Cardiac muscle cell (in vitro differentiated cells and primary cell): ENCODE data around the gene YJEFN3. TPM values are rescaled to one million over a fixed set of nuclear protein-coding genes. Genes with fewer than 3 reads are reported as not detected.

Source experiments
- DNase-seq, 2 donors: peaks; one replicate each; pipeline versions ENCODE4 v3.0.0 to v3.0.0-alpha.2; 2010 to 2017; ENCODE audit warnings: low read depth in 1 of 2, low spot score in 1 of 2
- H3K27ac ChIP-seq: fragments of 200-600 bp; sonication (generic); 2 replicates; pipeline ENCODE4 v1.5.1; 2016
- H3K27me3 ChIP-seq: fragments of 200-600 bp; sonication (generic); 2 replicates; pipeline ENCODE4 v1.6.0; 2016; ENCODE audit warnings: control low read depth
- H3K36me3 ChIP-seq: fragments of 200-600 bp; sonication (generic); 2 replicates; pipeline ENCODE4 v1.5.1; 2016; ENCODE audit warnings: control low read depth
- H3K4me1 ChIP-seq: fragments of 200-600 bp; sonication (generic); 2 replicates; pipeline ENCODE4 v1.8.1; 2017; ENCODE audit warnings: low read depth, mild to moderate bottlenecking, mixed run types
- H3K4me3 ChIP-seq: fragments of 200-600 bp; sonication (generic); 2 replicates; pipeline ENCODE4 v1.5.1; 2016; ENCODE audit warnings: mild to moderate bottlenecking
- H3K9me3 ChIP-seq: fragments of 200-600 bp; sonication (generic); 2 replicates; pipeline ENCODE4 v1.5.1; 2017; ENCODE audit warnings: low read depth, mild to moderate bottlenecking, control low read depth
- polyA plus RNA-seq: library from polyadenylated mRNA; unstranded; fragments of >200 nt; fragmentation: Nextera tagmentation; extraction: Ambion mirVana; gene quantifications from 2 replicates; pipeline ENCODE4 v1.2.1, GENCODE V29; 2016
- total RNA-seq: library from RNA; depleted of rRNA; stranded (reverse); fragments of >200 nt; gene quantifications from 2 replicates; pipeline ENCODE4 v1.2.3, GENCODE V29; 2016
- TF ChIP-seq, protein P1 (sequence below): IDR thresholded peaks from 2 replicates; pipeline ENCODE4 v1.5.1; 2012; ENCODE audit warnings: low read depth, mild to moderate bottlenecking, low read length

The YJEFN3 gene
- total and polyA plus RNA-seq, 2 experiments from 2014 or later = 12.5 to 29.9 TPM

DNA sequence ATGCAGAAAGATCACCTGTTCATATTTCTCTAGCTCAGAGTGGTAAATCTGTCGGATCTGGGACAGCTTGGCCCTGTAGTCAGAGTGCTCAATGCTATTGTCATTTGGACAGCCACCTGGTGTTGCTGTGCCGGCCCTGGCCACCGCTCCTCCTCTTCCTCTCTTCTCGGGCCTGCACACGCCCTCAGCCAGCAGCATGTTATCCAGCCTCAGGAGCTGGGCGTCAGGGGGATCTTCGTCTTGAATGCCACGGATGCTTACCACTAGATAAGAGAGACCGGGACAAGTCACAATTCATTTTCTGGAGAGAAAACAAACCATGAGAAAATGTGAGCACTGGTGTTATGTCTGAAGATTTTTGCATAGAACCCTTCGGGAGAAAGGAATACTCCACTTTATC lies 41.9 kb downstream of the YJEFN3 start:
- Histone ChIP-seq H3K9me3 (no peaks in the 10 kb centered on the region), H3K4me1 (no peaks in the 10 kb centered on the region), H3K27ac (no peak overlapping the region), H3K36me3 (peaks cover 4% of the 10 kb centered on the region), H3K4me3 (no peak overlapping the region), H3K27me3 (no peaks in the 10 kb centered on the region)
- TF ChIP-seq, protein P1, sequence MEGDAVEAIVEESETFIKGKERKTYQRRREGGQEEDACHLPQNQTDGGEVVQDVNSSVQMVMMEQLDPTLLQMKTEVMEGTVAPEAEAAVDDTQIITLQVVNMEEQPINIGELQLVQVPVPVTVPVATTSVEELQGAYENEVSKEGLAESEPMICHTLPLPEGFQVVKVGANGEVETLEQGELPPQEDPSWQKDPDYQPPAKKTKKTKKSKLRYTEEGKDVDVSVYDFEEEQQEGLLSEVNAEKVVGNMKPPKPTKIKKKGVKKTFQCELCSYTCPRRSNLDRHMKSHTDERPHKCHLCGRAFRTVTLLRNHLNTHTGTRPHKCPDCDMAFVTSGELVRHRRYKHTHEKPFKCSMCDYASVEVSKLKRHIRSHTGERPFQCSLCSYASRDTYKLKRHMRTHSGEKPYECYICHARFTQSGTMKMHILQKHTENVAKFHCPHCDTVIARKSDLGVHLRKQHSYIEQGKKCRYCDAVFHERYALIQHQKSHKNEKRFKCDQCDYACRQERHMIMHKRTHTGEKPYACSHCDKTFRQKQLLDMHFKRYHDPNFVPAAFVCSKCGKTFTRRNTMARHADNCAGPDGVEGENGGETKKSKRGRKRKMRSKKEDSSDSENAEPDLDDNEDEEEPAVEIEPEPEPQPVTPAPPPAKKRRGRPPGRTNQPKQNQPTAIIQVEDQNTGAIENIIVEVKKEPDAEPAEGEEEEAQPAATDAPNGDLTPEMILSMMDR = no peak
- DNase-seq = no peak

DNA sequence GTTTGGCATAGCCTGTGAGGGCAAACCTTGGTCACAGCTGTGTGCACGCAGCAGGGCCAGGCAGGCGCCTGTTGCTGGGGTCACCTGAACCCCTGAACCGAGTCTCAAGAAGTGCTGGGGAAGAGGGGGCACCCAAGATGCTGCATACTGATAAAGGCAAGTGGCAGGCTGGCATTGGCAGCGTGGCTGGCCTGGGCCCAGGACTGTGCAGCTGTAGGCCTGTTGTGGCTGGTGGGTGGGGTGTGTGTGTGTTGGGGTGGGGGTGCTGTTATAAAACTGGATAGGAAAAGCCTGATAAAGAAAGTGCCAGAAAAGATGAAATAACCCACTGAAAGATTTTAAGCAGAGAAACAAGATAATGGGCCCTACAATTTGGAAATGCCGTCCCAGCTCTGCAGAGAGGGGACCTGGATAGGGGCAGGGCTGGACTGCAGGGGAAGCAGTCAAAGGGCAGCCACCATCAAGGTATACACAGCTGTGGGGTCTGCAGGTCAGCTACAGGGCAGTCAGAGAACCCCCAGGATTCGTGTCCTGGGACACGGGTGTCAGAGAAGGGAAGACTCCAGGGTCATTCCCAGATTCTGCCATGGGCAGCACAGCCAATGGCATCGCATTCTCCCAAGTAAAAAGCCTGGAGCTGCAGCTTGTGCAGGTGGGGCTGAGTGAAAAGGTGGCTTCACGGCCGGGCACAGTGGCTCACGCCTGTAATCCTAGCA lies 42.5 kb downstream of the YJEFN3 start:
- TF ChIP-seq, protein P1 = no peak

DNA sequence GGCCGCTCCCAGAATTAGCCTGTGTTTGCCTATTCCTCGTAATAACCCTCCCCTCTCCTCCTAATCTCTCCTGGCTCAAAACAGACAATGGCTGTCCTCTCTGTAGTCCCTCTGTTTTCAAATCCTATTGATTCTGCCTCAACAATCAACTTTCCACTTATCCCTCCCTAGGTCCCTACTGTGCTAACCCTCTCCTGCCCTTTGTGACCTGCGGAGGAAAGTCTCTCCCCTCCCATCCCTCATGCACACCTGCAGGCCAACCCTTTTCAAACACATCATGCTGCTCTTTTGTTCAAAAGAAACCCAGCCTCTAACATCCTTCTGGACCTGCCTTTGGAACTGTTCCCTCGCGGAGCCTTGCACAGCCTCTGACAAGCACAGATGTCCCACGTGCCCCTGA lies 46.7 kb downstream of the YJEFN3 start:
- no peaks in the 10 kb centered on the region for H3K9me3 ChIP-seq
- H3K36me3 ChIP-seq = peaks cover 2% of the 10 kb centered on the region
- no peak overlapping the region for H3K4me3 ChIP-seq
- no peak for DNase-seq
- no peak overlapping the region for H3K27ac ChIP-seq
- H3K4me1 ChIP-seq = no peaks in the 10 kb centered on the region
- no peaks in the 10 kb centered on the region for H3K27me3 ChIP-seq
- TF ChIP-seq, protein P1 = no peak

More for the DNA sequence above, 42.5 kb downstream of the YJEFN3 start:
- no peak overlapping the region for H3K4me3 ChIP-seq
- DNase-seq = no peak
- peaks cover 4% of the 10 kb centered on the region for H3K36me3 ChIP-seq
- H3K9me3 ChIP-seq = no peaks in the 10 kb centered on the region
- H3K27ac ChIP-seq = no peak overlapping the region
- no peaks in the 10 kb centered on the region for H3K27me3 ChIP-seq
- no peaks in the 10 kb centered on the region for H3K4me1 ChIP-seq

DNA sequence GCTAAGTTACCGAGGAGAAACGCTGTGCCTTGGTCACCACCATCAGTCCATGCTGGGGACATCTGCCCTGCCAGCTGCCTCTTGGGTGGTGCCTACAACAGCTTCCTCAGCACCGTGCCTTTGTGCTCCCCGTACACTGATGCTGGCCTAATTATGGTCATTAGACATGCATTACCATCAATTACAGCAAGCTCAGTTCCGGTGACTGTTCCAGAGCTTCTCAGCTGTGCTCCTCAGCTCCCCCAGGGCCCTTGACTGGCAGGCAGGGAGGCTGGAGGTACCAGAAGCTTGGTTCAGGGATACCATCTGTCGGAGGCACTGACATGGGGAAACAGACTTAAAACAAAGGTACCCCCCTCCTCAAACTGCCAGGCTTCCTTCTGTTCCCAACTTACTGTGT lies 49.5 kb downstream of the YJEFN3 start:
- Histone ChIP-seq H3K27me3 (no peaks in the 10 kb centered on the region), H3K9me3 (no peaks in the 10 kb centered on the region), H3K36me3 (no peaks in the 10 kb centered on the region), H3K27ac (no peak overlapping the region), H3K4me1 (no peaks in the 10 kb centered on the region), H3K4me3 (no peak overlapping the region)
- TF ChIP-seq, protein P1 = no peak
- no peak for DNase-seq

DNA sequence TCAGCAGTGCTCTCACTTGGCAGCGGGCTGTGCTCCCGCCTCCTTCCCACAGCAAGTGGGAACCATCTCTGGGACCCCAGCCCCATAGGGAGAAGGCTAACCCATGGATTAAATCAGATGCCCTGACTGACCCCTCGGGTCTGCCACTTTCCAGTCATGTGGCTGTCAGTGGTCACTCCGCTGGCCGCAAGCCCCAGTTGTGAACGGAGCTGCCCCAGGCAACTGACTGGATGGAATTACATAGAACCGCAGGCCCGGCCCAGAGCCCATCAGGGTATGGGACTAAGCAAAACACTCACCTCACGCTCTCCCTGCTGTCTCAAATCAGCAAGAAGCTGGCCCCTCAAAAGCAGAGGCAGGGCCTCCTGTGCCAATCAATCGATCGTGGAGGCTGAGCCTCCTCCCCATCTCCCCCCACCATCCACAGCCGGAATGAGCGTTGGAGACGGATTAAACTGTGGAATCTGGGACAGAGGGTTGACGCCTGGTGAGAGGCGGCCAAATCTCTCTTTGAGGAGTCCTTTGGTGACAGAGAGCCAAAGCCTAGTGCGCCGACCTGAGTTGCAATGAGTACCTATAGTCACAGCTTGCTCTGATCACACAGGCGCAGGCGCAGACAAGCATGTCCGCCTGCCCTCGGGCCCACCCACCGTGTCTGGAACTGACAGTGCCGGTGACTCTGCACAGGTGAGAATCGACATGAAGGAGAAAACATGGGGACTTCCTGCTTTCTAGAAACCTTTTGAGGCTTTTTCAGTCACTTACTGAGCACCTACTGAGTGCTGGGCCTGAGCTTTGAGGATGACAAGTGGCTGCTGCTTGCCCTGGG lies 51.0 kb downstream of the YJEFN3 start:
- Histone ChIP-seq H3K4me1 (no peaks in the 10 kb centered on the region), H3K4me3 (no peak overlapping the region), H3K9me3 (no peaks in the 10 kb centered on the region), H3K27ac (no peak overlapping the region), H3K27me3 (no peaks in the 10 kb centered on the region), H3K36me3 (no peaks in the 10 kb centered on the region)
- DNase-seq = no peak
- TF ChIP-seq, protein P1 = no peak
